ENCODE results near the gene AUTS2.

Gene AUTS2

DNA sequence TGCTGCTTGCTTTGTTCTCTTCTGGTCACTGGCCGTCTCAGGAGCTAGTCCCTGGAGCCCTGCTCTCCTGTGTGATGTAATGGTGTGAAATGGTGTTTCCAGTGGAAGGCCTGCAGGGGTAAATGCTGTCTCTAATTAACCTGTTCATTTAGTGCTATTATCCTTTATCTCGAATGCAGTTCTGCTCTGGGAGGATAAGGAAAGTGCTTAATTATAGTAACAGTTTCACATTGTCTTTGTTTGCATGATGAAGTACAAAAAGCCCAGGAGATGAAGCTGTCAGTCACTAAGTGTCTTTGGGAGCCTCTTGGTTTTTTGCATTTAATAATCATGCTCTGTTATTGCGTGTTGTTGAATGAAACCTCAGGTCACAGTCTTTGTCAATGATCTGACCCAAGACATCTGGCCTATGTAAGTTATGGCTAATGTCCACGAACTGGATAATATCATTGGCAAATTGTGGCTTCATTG, 778.3 kb downstream of the AUTS2 start:
- DNase-seq: no peak

DNA sequence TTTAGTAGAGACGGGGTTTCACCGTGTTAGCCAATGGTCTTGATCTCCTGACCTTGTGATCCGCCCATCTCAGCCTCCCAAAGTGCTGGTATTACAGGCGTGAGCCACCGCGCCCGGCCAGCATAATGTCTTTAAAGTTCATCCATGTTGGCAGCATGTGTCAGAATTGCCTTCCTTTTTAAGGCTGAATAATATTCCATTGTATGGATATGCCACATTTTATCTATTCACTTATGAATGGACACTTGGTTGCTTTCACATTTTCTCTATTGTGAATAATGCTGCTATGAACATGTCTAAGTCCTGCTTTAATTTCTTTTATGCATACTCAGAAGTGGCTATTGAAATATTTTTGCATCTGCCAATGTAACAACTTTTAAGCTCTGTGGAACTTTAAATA, 779.7 kb downstream of the AUTS2 start:
- no peak for DNase-seq

DNA sequence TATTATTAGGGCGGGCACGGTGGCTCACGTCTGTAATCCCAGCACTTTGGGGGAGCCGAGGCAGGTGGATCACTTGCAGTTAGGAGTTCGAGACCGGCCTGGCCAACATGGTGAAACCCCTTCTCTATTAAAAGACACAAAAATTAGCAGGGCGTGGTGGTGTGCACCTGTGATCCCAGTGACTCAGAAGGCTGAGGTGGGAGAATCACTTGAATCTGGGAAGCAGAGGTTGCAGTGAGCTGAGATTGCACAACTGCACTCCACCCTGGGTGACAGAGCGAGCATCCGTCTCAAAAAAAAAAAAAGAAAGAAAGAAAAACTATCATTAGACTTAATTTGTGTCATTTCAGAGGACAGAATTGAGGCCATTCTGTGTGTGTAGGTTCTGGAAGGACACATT, 780.9 kb downstream of the AUTS2 start:
- no peak for DNase-seq

DNA sequence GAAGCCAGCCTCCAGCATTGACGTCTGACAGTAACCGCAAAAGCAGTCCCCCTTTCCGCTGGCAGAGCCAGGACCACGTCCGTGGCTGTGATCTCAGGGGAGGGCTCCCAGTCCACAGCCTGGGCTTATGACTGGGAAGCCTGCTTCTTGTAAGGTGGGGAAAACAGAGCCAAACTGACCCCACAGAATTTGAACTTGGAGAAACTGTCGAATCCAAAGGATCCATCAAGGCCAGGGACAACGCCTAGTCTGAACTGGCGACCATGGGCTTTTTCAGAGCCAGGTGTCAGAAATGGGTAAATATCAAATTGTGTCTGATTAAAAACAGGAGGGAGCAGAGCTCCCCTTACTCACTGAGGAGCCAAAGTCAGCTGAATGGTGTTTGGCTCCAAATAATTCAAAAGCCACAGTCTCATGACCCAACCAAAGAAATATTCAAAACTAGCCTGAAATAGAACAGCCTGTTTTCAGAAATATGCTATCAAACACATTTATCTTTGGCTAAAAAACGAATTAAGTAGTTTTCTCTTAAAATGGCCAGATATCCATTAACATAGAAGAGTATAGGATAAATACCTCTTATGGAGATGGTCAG, 782.2 kb downstream of the AUTS2 start:
- no peak for DNase-seq

DNA sequence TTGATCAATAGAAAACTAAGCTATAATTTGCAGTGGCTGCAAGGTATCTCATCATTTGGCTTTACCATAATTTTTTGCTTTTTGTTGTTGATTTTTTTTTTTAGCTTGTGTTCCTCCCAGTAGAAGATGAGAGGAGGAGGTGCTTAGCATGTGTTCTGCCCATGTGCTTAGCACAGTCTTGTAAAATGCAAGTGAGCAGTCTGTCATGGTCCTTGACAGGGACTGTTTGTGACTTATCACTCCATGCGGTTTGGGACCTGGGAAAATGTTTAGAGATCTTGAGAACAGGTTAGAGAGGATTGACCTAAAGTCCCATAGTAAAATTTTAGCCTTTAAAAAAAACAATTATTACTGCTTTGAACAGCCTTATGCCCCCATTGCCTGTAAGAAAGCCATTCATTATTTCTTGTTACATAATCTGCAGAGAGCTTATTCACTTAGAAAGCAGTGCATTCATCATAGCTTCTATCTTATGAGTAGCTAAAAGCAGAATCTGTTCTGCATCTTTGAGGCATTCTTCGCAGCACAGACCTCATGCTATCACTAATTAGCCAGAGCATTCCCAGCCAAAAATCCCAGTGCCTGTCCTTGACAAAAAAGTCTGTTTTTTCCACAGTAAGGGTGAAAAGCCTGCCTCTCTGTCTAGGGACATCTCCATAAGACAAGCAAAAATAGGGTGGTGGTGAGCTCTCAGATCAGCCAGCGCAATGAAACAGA, 784.9 kb downstream of the AUTS2 start:
- DNase-seq: no peak

DNA sequence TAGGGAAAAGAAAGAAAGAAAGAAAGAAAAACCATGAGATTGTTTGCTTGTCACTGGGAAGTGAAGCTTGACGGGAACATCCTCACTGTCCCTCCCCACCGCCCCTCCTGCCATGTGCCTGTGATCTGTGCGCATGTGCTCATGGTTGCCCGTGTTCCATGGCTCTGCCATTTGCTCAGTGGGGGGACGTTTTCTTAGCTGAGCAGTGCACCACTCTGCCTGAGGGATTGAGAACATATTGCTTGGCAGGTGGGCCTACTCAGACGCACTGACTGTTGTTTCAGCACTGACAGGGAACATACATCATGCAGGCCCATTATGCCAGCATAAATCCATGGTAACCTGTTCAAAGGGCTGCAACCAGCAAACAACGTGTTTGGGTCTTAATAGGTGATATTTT, 785.7 kb downstream of the AUTS2 start:
- no peak for DNase-seq

DNA sequence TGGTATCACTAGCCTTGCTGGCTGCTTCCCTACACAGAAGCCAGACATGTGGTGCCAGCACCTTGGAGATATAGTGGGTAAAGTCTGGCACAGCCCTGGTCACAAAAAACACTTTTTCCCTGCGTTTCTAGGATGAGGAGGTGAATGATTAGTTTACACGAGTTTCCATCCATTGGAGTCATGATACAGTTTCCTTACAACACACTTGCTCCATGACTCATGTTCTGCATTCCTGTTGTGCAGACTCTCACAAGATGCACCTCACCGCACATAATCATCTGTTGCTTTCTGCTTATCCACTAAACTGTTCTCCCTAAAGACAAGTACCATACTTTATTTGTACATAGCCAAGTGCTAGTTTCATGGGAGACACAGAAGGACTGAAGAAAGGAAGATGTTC, 786.6 kb downstream of the AUTS2 start:
- DNase-seq: no peak

DNA sequence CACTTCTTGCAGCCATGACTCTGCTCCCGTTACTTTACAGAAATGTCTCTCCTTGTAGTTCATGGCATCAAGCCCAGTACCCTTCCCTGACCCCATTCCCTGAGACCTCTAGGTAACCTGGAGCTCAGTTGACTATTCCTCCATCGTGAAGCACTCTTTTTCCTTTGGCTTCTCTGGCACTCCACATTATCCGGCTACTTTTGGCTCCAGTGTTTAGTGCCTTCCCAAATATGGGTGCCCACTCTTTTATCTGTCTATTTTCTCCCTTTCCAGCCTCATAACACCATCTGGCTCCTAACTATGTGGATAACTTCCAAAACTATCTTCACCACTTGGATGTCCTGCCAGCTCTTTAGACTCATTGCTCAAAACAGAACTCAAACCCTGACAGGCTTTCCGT, 788.9 kb downstream of the AUTS2 start:
- DNase-seq: no peak

DNA sequence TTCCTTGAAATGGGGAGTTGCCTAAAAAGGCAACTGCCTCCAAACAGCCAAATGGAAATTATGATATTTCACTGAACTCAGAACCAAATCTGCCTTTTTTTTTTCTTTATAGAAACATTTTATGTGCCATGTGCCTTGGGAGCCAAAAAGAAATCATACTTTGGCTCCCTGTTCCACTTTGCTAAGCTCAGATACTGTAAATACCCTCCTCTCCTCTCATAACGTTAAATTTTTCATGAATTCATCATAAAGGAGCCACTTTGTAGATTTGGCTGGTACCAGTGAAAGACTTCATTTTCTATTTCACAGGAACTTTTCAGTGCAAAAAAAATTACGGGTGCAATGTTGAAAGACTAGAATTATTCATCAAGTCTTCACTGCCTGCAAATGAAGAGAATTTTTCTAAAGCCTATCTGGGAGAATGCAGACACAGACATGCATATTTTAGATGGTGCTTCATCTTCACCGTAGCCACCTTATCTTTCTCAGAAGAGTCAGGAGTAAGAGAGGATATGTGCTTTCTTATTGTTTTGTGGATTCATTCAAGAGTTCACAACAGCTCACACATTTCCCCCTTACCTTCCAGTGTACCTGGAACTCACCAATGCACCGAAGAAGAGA, 791.4 kb downstream of the AUTS2 start:
- no peak for DNase-seq

DNA sequence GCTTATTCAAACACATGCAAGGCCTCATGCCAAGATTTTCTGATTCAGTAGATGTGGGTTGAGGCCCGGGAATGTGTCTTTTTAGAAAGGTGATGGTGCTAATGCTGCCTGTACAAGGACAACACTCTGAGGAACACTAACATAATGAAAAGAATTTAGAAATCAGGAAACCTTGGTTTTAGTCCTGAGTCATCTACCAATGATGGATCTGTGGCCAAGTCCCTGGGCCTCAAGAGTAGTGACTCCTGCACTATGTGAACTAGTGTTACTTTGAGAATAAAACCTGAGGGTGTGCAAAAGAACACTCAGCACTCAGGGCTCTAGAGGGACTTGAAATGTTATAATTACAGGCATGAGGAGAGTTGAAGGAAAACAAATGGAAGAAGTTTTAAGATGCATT, 792.0 kb downstream of the AUTS2 start:
- no peak for DNase-seq

DNA sequence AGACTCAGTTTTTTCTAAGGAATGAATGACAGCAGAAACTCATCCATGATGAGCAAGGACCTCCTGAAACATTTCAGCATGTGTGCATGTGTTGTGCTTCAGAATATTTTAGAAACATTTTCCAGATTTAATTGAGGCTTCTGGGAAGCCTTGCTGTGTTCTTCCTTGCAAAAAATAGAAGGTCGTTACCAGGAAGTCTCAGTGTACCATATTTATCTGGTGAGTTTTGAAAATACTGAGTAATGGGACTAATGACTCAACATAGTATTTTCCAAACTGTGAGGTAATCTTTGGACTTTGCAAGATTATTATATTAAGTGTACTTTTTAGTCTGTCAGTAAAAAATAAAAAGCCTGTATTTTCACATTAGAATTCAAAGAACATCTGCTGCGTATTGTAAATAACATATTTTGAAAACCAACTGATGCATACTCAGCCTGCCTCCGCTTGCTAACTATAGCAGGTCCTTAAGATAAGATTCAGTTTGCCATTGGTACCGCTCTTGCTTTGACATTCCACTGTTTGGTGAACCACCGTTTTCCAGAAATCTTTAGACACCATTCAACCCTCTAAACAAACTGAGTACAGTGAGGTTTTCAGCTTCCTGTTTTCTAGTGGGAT, 794.1 kb downstream of the AUTS2 start:
- no peak for DNase-seq

DNA sequence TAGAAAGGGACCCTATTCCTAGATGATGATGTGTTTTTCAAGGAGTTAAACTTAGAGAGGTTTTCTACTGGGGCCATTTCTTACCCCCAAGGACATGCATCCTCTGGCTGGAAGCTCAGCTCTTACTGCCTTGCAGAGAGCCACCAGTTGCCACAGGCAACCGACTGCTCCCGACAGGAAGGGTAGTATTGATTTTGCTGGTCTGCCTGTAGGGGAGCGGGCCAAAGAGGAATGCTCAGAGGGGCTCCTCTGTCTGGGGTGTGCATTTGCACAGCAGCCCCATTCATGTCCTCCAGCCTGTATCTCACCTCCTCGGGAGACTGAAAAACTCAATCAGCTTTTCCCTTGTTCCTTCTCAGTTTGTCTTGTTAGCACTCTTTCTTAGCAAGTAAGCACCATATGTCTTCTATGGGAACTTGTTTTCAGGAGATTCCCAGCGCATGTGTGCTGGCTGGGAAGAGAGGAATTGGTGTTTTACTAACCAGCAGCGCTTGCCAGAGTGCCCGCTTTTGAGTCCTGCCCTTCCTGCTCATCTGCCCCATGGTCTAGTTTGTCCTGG, 794.7 kb downstream of the AUTS2 start:
- no peak for DNase-seq

DNA sequence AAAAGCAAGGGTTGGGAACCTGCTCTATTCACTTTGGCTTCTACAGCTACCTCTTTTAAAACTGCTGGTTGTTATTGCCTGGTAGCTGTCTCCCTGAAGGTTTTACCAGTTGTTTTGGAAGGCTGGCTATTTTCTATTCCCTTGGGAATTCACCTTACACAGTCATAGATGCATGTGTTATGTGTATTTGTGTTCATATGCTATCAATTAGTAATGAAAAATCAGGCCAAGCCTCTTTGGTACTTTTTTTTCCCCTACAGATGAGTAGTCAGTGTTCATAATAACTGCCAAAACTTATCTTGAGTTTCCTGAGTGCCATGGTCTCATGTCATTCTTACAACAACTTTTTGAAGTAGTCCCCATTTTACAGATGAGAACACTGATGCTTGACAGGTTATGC, 795.7 kb downstream of the AUTS2 start:
- no peak for DNase-seq

DNA sequence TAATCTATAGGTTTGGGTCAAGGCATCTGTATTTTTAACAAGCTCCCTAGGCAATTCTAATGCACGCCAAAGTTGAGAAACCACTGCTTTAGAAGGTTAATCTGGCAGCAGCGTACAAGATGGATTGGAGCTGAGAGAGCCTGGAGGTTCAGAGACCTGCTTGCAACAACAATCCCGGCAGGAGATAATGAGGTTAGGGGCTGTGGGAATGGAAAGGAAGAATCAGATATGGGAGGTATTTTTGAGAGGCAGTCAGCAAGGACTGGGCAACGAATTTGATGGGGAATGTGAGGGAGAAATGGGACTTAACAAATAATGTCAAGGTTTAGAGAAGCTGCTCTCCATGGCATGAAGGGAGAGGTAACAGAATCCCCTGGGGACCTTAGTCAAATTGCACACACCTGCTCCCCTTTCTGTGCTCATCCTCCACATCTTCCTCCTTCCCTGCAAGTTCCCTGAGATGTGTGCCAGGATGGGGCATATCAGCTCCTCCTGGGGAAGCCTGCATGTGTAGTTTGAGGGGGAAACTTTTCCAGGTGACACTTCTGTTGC, 802.6 kb downstream of the AUTS2 start:
- no peak for DNase-seq

DNA sequence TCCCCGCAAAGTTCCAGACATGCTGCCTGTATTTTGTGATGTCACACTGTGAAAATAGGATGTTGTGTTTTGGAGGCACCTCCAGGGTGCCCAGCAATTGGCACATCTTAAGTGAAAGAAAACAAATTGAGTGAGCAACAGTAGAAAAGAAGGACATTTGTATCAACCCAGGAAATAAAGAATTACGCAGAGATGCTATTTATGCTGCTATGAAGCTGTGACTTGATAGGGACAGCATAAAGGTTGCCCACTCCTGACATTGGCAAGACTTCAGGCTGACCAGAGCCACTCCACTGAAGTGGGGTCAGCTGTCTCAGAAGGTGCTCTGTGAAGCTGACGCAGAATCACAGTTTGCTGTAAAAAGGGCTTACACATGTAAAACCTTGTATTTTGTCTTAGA, 803.8 kb downstream of the AUTS2 start:
- no peak for DNase-seq

DNA sequence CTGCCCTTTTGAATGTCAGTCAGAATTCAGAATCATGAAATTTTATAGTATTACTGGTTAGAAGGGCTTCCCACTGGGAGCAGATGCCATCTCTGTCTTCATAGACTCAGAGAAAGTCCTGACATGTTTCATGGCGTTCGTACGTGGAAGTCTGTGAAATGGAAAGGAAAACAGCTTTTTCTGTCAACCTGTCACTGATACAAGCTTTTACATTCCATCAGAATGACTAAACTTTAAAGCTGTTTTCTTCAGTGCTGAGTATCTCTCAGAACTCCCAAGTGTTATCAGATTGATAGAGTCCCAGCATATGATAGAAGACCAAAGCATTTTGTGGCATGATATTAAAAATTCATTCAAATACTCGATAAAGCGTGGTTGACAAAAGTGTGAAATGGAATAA, 807.0 kb downstream of the AUTS2 start:
- DNase-seq: no peak

DNA sequence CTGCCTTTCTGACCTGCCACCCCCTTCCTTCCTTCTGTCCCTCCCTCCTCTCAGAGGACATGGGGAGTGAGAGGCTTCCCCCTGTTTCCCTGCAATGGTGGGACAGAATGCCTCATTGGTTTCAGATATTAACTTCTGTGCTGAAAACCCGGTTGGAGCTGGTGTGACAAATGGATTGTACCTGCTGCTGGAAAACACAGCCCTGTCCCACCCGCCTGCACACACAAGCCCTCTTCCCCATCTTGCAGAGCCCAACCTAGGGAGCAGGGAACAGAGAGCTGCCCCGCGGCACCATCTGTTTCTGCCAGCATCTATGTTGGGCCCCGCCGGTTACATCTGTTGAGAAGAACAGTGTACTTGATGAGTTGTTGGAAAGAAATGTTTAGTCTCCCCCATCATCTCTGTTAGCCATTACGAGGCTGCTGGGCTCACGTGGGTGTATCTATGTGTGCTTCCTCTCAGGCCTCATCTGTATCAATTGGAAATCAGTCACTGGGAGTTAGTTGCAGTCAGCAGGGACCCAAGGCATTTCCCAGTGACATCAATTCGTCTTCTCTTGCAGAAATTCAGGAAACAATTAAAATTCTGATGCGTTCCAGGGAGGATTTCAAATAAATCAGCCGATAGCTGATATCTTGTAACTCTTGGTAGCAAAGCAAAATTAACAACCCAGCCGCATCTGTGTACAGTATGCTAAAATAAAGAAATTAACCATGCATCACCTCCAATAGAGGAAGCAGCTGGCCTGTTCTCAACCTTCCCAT, 808.1 kb downstream of the AUTS2 start:
- no peak for DNase-seq

DNA sequence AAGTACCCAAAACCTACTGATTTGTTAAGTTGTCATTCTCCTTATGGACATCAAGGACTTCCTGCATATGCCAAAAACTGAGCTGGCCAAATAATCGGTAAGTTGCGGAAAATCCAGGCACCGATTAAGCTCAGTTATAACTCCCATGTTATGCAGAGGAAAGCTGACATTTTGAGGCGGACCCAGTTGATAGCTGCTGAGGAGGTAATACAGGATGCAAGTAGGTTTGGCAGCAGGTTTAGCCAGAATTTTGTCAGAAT, 808.6 kb downstream of the AUTS2 start:
- no peak for DNase-seq

DNA sequence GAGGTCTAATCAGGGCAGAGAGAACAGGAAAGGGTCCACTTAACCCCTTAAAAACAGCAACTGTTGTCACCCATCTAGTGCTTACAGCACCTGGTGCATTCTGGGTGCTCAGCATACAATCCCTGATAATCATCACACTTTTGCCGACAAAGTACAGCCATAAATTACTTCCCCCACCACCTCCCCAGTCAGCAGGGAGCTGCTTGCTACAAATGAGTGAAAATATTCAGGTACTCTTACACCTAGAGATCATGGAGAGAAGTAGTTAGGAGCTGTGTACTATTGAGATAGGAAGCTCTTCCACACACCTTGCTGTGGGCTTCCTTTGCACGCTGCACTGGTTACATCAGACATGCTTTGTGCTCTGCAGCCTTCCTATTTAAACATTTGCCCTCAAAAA, 810.2 kb downstream of the AUTS2 start:
- DNase-seq: no peak

DNA sequence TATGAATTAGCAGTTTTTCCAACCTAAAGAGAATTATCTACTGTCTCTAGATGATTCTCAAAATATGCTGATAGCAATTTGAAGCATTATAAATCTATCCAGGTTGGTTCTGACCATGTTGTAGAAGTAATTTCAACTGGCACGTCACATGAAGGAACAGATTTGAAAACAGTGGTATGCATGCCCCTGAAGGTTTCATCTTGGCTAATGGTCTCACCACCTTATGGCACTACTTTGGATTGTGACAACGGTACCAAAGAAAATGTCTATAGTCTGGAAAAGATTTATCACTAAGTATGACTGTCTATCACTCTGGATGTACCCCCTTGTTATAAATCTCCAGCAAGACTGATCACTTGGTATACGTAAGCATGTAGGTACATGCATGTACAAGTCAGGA, 810.6 kb downstream of the AUTS2 start:
- DNase-seq: no peak

DNA sequence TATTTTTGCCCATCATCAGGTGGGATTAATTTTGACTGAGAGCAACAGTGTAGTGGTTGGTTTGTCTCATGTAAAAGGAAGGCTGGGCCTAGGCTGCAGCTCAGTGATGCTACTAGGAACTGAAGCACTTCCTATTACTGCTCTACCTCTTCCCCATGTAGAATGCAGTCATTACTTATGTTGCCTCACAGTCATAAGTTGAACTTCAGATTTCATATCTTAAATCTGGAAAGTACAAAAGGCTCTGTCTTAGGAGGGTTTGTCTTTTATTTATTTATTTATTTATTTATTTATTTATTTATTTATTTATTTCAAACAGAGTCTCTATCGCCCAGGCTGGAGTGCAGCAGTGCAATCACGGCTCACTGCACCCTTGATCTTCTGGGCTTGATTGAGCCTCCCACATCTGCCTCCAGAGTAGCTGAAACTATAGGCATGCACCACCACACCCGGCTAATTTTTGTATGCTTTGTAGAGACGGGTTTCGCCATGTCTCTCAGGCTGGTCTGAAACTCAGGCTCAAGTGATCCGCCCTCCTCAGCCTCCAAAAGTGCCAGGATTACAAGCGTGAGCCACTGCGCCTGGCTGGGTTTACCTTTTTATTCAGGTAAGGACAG, 812.0 kb downstream of the AUTS2 start:
- DNase-seq: peak in 1 of 2 donors; percentile 11

DNA sequence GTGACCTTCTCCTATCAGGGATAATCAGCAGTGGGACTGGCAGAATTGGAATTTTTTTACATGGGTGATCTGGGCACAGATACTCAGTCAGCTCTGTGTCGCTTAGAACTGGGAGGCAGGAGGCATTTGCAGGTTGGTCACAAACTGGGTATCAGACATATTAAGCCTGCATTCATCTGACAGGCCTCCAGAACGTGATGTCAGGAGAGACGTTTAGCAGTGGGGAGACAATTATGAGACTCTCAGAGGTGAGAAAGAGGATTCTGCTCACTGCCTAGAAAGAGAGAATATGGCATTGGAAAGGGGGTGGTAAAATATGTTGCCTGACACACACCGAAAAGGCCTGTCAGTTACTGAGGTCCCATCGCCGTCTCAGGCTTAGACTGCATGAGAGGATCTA, 816.1 kb downstream of the AUTS2 start:
- DNase-seq: no peak

All from inflammatory macrophage treated with lipopolysaccharide for 1 hour (primary cell).